ENCODE data around the gene PODNL1.

PODNL1 gene

DNA sequence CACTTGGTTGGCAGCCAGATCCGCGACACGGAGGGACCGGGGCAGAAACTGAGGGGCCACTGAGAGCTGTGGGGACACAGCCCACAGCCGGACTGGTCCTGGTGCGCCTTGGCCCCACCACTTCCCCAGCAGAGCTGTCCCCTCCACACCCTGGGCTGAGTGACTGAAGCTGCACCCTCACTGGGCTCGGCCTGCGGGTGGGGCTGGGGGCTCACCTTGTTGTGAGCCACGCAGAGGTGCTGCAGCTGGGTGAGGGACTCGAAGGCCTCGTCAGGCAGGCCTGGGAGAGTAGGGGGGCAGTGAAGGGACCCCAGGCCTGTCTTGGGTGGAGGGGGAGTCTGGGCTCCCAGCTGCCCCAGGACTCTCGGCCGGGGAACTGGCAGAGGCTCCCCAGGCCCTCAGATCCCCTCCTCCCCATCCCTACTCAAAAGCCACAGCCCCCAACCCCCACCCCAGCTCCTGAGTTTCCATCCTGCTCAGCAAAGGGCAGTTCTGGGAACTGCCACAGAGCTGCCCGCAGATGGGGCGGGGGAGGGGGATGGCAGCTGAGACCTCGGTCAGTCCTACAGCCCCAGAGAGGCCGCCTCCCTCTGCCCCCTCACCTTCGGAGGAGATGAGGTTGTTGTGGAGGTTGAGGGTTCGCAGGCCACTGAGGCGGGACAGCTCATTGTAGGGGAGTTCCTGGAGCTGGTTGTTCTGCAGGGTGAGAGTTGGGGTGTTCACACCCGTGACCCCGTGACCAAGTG, 2.3 kb downstream of the PODNL1 start:
- H3K4me3 ChIP-seq (ENCODE audit: low read depth, low read length) = no peak overlapping the region
- in situ Hi-C loops (cut with HindIII; ENCODE audit: low sequenced_read_pairs) = no loop called here
- DNase-seq (ENCODE audit: low read depth, low spot score) = peak; percentile 13
- TF ChIP-seq, protein P1, sequence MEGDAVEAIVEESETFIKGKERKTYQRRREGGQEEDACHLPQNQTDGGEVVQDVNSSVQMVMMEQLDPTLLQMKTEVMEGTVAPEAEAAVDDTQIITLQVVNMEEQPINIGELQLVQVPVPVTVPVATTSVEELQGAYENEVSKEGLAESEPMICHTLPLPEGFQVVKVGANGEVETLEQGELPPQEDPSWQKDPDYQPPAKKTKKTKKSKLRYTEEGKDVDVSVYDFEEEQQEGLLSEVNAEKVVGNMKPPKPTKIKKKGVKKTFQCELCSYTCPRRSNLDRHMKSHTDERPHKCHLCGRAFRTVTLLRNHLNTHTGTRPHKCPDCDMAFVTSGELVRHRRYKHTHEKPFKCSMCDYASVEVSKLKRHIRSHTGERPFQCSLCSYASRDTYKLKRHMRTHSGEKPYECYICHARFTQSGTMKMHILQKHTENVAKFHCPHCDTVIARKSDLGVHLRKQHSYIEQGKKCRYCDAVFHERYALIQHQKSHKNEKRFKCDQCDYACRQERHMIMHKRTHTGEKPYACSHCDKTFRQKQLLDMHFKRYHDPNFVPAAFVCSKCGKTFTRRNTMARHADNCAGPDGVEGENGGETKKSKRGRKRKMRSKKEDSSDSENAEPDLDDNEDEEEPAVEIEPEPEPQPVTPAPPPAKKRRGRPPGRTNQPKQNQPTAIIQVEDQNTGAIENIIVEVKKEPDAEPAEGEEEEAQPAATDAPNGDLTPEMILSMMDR (IDR thresholded peaks at IDR 0.05; ENCODE audit: low read depth, low read length) = no peak

DNA sequence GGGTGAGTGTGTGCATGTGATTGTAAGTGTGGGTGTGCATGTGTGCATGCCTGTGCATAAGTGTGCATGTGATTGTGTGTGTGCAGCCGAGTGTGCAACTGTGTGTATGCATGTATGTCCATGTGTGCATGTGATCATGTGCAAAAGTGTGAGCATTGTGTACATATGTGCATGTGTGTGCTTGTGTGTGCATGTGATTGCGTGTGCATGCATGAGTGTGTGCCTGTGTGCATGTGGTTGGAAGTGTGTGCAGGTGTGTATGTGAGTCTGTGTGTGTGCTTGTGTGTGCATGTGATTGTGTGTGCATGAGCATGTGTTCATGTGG, 3.5 kb downstream of the PODNL1 start:
- in situ Hi-C loops (cut with HindIII; ENCODE audit: low sequenced_read_pairs) = no loop called here
- no peak overlapping the region for H3K4me3 ChIP-seq (ENCODE audit: low read depth, low read length)
- TF ChIP-seq, protein P1 (IDR thresholded peaks at IDR 0.05; ENCODE audit: low read depth, low read length) = no peak
- no peak for DNase-seq (ENCODE audit: low read depth, low spot score)

DNA sequence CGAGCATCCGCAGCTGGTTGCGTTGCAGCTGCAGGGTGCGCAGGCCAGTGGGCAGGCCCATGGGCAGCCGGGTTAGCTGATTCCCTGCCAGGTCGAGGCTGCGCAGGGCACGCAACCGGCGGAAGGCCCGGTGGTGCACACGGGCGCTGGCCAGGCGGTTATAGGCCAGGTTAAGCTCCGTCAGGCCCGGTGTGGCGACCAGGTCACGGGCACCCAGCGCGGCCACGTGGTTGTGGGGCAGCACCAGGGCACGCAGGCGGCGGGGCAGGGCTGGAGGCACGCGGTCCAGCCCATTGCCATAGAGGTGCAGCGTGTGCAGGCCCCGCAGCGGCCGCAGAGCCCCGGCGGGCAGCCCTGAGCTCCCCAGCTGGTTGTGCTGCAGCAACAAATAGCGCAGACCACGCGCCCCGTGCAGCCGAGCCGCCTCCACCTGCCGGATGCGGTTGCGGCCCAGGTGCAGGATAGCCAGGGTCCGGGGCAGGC, 5.3 kb downstream of the PODNL1 start:
- in situ Hi-C loops (cut with HindIII; ENCODE audit: low sequenced_read_pairs) = no loop called here
- TF ChIP-seq, protein P1 (IDR thresholded peaks at IDR 0.05; ENCODE audit: low read depth, low read length) = no peak
- no peak overlapping the region for H3K4me3 ChIP-seq (ENCODE audit: low read depth, low read length)
- DNase-seq (ENCODE audit: low read depth, low spot score) = no peak

DNA sequence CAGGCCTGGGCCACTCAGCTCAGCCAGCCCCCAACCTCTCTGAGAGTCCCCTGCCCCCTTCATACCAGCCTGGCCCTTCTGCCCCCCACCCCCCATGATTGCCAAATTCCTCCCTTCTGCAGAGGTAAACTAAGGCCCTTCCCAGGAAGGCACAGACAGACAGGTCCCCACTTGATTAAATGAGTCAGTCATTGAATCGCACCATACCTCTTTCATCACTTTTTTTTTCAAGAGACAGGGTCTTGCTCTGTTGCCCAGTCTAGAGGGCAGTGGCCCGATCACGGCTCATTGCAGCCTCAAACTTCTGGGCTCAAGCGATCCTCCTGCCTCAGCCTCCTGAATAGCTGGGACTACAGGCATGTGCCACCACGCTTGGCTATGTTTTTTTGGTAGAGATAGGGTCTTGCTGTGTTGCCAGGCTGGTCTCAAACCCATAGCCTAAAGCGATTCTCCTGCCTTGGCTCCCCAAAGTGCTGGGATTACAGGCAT, 6.0 kb downstream of the PODNL1 start:
- in situ Hi-C loops (cut with HindIII; ENCODE audit: low sequenced_read_pairs) = no loop called here
- TF ChIP-seq, protein P1 (IDR thresholded peaks at IDR 0.05; ENCODE audit: low read depth, low read length) = no peak

GRCh38 chr19:13931391-13932148, 6.6 kb downstream of the PODNL1 start:
- in situ Hi-C loops (cut with HindIII; ENCODE audit: low sequenced_read_pairs) = no loop called here
- no peak overlapping the region for H3K4me3 ChIP-seq (ENCODE audit: low read depth, low read length)
- DNase-seq (ENCODE audit: low read depth, low spot score) = no peak
- TF ChIP-seq, protein P1 (IDR thresholded peaks at IDR 0.05; ENCODE audit: low read depth, low read length) = no peak

More for the DNA sequence above, 6.0 kb downstream of the PODNL1 start:
- no peak overlapping the region for H3K4me3 ChIP-seq (ENCODE audit: low read depth, low read length)
- DNase-seq (ENCODE audit: low read depth, low spot score) = no peak

DNA sequence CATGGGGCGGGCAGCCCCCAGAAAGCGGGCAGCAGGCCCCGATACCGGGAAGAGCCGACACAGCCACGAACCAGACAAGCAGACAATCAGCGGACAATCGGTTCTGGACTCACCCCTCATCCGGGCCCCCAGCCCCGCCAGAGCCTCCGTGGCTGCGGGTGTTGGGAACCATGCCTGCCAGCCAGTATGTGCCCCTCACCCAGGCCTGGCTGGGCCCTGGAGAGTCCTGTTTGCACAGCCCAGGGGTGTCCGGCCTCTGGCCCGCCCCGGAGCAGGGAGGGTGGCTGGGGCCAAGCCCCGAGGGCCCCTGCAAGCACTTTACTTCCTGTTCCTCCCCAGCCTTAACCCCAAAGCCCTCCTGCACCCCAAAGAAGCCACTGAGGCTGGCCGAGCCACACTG, 7.8 kb downstream of the PODNL1 start:
- TF ChIP-seq, protein P1 (IDR thresholded peaks at IDR 0.05; ENCODE audit: low read depth, low read length) = no peak
- DNase-seq (ENCODE audit: low read depth, low spot score) = no peak
- in situ Hi-C loops (cut with HindIII; ENCODE audit: low sequenced_read_pairs) = no loop called here
- no peak overlapping the region for H3K4me3 ChIP-seq (ENCODE audit: low read depth, low read length)
